NCI-H2107 treated with DMSO at 0.1 percent for 48 hours (cell line): ENCODE results near the gene DEAF1.

Experiments used
- DNase-seq: peaks from one replicate; lab custom pipeline; 2025; ENCODE audit not compliant: unreplicated experiment; lab: John Stamatoyannopoulos, UW

DEAF1 gene

DNA sequence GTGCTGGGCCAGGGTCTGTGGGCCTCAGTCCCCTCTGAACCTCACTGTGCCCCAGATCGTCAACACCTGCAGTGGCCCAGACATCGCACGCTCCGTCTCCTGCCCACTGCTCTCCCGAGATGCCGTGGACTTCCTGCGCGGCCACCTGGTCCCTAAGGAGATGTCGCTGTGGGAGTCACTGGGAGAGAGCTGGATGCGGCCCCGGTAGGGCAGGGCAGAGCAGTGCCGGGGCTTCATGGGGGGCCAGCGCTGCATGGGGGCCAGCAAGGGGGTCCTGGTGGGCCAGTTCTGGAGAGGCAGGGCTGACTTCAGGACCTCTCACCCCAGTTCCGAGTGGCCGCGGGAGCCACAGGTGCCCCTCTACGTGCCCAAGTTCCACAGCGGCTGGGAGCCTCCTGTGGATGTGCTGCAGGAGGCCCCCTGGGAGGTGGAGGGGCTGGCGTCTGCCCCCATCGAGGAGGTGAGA is 27.4 kb upstream of the DEAF1 start:
- DNase-seq: no peak

DNA sequence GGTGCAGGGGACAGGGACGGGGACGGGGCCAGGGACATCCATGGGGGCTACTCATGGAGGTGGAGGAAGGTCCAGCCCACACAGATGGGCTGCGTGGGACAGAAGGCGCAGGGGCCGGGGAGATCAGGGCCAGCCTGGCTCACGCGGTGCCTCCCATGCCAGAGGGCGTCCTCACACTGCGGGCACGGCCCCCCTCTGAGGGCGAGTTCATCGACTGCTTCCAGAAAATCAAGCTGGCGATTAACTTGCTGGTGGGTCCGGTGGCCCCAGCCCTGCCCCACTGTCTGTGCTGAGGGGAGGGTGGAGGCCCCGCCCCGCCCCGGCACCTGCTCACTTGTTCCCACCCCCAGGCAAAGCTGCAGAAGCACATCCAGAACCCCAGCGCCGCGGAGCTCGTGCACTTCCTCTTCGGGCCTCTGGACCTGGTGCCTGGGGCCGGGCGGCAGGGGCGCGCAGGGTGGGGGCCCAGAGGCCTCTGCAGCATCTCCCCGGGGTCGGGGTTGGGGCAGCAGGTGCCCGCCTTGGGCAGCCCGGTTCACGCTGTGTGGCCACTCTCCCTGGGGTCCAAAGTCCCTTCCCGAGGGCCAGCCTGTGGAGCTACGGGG is 26.8 kb upstream of the DEAF1 start:
- DNase-seq: peak; percentile 15

DNA sequence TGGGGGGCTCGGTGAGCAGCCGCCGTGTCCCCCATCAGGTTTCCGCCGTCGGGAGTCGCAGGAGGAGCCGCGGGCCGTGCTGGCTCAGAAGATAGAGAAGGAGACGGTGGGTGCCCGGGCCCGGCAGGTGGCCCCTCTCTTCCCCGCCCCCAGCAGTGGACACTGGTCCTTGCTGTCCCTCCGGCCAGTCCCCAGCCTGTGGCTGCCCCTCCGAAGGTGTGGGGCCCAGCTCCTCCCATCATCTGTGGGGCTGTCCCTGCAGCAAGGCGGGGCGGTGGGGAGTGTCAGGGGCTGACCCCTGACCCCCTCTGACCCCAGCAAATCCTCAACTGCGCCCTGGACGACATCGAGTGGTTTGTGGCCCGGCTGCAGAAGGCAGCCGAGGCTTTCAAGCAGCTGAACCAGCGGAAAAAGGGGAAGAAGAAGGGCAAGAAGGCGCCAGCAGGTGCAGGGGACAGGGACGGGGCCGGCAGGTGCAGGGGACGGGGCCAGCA is 26.3 kb upstream of the DEAF1 start:
- DNase-seq: no peak

DNA sequence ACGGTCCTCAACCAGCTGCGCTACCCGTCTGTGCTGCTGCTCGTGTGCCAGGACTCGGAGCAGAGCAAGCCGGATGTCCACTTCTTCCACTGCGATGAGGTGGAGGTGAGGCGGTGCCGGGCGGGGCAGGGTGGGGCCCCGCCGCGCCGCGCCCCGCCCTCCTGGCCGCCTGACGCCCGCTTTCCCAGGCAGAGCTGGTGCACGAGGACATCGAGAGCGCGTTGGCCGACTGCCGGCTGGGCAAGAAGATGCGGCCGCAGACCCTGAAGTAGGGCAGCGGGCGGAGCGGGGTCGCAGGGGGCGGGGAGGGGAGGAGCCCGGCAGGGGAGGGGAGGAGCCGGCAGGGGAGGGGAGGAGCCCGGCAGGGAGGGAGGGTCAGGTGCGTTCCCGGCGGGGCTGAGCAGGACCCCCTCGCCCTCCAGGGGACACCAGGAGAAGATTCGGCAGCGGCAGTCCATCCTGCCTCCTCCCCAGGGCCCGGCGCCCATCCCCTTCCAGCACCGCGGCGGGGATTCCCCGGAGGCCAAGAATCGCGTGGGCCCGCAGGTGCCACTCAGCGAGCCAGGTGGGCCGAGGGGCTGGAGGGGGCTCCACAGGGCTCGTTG is 25.7 kb upstream of the DEAF1 start:
- DNase-seq: no peak

DNA sequence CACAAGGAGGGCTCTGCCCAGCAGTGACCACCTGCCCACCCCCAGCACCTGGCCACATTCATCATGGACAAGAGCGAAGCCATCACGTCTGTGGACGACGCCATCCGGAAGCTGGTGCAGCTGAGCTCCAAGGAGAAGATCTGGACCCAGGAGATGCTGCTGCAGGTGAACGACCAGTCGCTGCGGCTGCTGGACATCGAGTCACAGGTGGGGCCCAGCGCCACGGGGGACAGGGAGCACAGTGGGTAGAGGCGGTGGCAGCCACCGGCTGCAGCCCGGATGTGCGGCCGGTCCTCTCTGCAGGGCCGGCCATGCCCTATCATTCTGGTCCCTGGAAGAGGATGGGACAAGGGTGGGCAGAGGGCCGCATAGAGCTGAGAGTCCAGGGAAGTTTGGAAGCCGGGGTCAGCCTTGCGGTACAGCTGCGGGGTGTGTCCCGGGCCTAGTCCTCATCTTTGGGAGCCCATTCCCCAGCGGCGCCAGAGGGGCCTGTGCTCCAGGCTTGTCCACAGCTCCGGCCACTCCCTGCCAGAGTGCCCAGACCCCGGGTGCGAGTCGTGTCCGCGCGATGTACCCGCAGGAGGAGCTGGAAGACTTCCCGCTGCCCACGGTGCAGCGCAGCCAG is 25.1 kb upstream of the DEAF1 start:
- no peak for DNase-seq

DNA sequence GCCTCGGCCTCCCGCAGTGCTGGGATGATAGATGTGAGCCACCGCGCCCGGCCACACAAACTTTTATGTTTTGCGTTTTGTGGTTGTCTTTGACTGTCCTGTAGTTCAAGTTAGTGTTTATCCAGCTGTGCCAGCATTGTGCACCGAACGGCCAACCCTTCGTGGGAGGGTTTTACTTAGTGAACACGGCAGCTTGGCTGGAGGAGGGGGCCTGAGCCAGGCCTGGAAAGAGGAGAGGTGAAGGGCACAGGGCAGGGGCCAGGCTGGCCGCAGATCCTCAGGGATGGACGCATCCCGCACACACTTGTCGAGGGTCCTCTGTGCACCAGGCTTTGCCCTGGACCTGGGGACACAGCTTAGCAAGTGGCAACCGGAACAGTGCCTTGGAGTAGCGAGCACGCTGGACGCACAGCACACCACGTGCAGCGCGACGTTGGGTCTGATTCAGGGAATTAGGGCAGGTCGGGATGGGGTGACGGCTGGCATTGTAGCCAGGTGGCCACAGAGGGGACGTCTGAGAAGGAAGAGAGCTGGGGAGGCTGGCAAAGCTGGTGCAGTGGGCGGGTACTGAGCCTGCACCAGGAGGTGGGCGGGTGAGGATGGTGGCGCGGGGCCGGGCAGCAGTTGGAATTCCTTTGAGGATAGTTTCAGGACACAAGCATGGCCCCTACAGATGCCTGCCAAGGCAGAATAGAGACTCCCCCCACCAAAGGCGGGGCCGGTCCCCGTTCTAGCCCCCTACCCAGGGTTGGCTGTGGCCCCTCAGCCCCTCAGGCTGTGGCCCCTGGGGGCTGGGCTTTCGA is 24.4 kb upstream of the DEAF1 start:
- no peak for DNase-seq

DNA sequence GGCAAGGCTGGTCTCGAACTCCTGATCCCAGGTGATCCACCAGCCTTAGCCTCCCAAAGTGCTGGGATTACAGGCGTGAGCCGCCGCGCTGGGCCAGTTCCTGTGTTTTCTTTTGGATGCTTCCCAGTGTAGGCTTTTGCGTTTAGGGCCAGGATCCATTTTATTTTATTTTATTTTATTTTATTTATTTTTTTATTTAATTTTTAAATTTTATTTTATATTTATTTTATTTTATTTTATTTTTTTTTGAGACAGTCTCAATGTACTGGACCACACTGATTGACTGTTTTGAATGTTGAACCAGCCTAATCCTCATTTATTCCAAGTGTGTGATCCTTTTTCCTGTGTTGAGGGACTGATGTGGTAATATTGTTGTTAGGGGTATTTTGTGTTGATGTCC is 19.4 kb upstream of the DEAF1 start:
- DNase-seq: no peak

DNA sequence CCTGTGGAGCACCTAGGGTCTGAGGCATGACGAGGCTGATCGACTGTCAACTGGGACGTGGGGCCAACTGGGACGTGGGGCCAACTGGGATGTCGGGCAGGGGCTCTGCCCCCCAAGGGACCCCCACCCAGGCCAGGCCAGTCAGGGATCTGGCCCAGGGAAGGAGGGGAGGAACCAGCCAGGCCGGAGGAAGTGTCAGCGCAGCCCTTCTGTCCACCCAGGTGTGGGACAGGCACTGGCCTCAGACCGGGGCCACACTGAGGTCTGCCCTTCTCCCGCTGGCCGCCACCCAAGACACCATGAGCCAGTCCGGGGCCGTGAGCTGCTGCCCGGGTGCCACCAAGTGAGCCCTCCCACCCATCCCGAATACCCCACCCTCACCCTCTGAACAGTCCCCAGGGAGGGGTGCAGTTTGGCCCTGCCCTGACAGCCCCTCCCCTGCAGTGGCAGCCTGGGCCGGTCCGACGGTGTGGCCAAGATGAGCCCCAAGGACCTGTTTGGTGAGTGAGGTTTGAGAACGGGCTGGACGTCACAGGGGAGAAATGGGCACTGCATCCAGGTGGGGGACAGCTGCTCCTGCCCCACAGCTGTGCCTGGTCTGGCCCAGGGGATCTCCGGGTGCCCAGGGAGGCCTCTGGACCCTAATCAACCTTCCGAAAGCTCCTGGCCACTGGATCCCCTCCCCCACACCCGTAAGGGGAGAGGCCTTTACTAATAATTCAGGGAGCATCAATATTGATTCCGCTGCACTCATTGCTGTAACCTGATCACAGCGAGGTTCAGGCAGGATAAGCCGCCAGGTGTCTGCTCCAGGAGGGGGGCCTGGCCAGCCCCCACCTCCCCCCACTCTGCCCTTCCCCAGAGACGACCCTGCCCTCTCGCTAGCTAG is 14.3 kb upstream of the DEAF1 start:
- DNase-seq: no peak

DNA sequence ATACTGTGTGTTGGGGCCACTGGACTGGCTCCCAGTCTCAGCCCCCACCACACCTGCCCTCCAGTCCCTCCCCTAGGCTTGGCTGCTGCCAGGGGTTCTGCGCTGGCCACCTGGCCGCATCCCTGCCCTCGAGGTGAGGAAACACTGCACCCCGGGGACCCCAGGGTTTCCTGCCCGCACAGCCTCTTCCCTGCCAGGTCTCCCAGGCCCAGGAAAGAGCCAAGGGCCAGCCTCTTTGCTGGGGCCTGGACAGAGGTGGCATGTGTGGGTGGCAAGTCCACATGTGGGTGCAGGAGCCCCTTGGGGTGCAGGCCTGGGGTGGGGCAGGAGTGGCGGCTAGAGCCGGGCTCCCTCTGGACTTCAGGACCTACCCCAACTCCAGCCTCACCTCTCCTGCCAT is 13.5 kb upstream of the DEAF1 start:
- DNase-seq: no peak

DNA sequence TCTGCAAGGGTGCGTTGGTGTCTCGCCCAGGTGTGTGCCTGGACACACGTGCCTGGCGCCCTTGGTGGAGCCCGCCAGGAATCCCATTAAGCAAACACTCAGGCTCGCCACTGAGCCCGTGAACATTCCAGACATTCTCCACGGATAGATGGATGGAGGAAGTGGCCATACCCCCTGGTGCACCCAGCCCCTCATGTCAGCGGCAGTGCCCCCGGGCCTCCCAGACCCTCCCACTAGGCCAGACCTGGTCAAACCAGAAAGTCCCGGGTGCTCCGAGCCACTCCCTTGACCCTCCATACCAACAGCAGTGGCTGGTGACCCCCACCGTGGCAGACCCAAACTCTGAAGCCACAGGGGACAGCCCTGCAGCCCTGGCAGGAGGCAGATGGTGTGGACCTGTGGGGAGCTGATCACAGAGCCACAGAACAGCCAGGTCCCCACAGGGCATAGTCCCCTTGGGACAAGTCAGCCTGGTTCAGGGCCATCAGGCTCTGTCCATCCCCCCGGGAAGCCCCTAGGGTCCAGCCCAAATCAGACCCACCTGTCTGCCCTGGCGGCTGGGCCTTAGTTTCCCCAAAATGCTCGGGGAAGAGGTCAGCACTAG is 12.9 kb upstream of the DEAF1 start:
- DNase-seq: no peak

DNA sequence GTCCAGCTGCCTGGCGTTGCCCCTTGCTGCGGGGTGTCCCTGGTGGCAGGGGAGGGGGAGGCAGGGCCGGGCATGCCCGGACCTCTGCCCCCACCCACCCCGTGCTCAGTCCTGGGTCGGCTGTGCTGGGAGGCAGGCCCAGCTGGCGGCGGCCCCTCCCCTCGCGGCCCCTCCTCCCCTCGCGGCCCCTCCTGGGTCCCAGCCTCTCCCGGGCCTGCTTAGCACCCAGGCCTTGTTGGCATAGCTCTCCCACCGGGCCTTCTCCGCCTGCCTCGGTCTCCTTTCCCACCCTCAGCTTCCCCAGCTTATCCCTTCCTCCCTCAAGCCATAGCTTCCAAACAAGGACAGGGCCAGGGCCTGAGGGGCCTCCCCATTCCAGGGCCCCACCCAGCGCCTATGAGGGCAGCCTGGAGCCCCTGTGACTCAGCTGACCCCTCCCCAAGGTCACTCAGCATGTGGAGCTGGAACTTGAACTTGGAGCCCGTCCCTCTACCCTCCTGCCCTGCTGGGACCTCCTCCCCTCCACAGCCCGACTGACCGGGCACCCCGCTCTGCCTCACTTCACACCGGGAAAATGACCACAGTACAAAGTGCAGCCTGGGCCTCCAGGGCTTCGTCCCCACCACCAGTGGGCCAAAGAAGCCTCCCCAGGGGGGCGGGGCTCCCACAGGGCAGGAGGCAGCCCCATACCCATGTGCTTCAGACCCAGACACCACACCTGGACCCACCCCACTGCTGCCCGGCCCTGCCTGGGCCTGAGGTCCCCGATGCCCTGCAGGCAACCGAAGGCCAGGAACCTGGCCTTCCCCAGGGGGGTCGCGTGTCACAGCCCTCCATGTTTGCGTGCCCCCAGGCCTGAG is 12.2 kb upstream of the DEAF1 start:
- DNase-seq: no peak

DNA sequence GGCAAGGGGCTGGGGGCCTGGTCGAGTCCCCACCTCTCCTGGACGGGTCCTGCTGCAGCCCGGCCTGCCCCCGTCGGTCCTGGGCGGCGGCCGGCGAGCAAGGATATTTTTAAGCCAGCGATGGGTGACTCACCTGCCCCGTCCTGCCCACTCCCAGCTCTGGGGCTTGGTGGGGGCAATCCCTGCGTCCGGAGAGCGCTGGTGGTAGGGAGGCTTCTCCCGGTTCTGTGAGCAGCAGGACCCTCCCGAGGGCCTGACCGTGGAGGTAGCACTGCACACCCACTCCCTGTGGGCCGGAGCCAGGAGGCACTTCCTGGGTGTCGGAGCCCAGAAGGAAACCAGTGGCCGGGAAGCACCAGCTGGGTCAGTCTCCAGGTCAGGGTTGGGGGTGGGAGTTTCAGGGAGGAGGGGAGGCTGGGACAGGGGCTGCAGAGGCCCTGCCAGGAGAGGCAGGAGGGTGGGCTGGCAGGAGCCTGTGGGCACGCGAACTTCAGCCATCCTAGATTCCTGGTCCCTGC is 11.5 kb upstream of the DEAF1 start:
- no peak for DNase-seq

DNA sequence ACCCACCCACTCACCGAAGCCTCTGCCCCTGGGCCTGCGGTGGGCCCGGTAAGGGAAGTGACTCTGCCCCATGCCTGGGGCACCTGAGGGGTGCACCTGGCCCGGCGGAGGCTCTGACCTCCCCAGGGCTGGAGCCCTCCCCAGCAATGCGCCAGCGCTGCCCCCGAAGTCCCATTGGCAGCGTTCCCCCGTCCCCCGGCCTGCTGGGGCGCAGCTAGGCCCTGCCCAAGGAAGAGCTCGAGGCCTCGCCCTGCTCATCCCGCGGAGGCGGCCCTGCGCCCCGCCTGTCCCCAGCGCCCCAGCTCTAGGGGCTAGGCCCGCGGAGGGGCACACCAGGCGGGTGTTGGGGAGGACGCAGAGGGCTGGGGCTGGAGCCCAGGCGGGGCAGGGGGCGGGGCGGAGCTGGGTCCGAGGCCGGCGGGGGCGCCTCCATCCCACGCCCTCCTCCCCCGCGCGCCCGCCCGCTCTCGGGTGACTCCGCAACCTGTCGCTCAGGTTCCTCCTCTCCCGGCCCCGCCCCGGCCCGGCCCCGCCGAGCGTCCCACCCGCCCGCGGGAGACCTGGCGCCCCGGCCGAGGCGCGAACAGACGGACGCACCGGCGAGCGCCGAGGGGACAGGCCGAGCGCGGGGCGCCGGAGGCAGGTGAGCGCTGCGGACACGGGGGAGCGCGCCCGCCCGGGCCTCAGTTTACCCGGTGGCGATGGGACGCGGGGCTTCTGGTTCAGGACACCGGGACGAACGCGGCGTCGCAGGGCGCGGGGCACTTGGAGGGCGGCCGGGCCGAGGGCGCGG is 10.8 kb upstream of the DEAF1 start, which contains the start of gene EPS8L2:
Gene EPS8L2, plus strand, starts transcription at position 586 of the 793 bp plus-strand sequence. CDS start 3,177 bp downstream, outside the sequence.
- DNase-seq: no peak

DNA sequence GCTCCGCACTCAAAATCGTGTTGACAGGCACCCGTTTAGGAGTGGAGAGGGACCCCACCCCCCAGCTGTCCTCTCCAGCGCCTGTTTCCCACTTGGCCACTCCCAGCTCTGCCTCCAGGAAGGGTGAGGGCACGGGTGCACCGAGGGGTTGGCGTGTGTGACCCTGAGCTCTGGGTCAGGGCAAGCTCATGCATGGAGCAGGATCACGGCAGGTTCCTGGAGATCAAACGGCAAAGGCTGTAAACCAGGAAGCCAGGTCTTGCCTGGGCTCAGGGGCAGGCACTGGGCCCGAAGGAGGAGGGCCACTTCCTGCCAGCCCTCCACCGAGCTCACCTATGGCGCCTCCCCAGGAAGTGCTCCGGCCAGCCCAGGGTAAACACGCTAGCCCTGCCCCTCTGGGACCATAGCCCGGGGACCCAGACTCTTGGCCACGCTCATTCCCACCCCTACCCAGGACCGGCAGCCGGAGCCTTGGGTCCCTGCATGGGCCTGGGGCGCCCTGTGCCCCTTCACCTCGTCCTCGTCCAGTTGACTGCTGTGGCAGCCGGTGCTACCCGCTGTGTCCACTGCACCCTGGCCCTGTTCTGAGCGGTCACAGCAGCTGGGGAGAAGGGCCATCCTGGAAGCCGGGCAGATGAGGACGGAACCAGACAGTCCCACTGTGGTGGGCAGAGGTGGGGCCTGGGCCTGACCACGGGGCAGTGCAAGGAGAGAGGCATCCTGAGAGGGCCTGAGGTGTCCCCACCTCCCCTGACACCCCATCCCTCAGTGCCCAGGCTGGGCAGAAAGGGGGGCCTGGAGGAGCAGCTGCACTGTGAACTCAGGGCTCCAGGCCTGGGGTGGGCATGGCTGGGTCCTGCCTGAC is 10.0 kb upstream of the DEAF1 start:
- no peak for DNase-seq

DNA sequence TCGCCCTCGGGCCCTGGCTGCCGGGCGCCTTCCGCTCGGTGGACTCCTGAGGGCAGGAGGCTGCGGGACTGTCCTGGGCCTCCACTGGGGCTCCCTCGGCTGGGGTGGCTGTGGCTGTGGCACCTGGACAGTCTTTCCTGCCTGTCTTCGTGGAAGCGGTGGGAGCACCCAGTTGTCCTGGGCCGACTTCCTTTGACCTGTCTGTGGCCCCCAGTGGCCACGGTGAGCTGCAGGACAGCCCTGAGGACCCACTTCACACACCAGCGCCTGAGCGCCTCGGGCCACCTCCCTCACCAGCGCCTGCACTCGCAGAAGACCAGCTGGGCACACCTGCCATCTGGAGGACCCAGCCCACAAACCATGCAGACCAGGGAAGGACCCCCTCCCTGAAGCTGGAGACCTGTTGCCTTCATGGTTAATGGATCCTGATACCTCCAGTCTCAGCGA is 9.2 kb upstream of the DEAF1 start:
- no peak for DNase-seq

DNA sequence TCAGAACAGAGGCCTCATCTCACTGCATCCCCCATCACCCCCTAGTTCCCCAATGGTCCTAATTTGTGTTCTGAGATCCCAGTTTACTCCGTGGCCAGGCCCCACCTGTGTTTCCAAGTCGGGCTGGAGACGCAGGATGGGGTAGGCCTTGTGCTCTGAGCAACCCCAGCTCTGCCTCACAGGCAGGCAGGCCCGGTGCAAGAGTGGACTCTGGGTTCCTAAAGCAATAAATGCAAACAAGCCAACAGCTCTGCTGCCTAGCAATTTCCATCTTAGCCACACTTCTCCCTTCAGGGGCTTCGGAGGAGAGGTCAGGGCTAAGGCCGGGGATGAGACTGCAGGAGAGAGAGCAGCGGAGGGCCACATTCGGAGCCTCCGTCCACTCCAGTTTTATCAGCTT is 8.5 kb upstream of the DEAF1 start:
- no peak for DNase-seq
